Measurements from ENCODE around the gene HECTD2.

DNA sequence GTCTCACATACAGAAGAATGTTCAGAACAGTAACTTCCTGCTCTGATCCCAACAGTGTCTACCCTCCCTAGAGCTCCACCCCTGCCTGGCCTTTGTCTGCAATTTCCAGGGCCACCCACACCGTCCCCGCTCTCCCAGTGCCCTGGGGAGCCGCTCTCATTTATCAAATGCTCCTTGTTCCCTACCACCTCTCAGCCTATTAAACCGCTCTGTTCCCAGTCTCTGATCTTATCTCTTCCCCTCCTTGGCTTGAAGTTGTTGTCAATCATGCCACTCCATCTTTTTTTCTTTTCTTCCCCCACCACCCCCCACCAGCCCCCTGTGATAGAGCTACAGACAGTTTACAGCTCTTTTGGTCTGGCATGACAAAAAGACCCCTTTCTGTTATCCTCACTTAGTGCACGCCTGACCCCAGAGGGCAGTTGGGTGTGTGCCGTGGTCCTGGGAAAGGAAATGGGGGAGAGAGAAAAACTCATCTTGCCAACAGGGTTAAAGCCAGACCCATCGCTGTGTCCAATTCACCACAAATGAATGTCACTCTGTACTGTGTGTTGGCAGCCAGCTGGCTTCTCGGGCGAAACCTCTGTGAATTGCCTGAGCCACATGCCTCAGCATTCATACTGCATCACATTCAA is 28.8 kb upstream of the HECTD2 start:
- TF ChIP-seq, protein P1, sequence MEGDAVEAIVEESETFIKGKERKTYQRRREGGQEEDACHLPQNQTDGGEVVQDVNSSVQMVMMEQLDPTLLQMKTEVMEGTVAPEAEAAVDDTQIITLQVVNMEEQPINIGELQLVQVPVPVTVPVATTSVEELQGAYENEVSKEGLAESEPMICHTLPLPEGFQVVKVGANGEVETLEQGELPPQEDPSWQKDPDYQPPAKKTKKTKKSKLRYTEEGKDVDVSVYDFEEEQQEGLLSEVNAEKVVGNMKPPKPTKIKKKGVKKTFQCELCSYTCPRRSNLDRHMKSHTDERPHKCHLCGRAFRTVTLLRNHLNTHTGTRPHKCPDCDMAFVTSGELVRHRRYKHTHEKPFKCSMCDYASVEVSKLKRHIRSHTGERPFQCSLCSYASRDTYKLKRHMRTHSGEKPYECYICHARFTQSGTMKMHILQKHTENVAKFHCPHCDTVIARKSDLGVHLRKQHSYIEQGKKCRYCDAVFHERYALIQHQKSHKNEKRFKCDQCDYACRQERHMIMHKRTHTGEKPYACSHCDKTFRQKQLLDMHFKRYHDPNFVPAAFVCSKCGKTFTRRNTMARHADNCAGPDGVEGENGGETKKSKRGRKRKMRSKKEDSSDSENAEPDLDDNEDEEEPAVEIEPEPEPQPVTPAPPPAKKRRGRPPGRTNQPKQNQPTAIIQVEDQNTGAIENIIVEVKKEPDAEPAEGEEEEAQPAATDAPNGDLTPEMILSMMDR (IDR thresholded peaks at IDR 0.05; ENCODE audit: insufficient read depth, low read length), result no peak
- TF ChIP-seq POLR2AphosphoS5 (IDR thresholded peaks at IDR 0.05; ENCODE audit: low read depth), result no peak
- TF ChIP-seq, protein P2, sequence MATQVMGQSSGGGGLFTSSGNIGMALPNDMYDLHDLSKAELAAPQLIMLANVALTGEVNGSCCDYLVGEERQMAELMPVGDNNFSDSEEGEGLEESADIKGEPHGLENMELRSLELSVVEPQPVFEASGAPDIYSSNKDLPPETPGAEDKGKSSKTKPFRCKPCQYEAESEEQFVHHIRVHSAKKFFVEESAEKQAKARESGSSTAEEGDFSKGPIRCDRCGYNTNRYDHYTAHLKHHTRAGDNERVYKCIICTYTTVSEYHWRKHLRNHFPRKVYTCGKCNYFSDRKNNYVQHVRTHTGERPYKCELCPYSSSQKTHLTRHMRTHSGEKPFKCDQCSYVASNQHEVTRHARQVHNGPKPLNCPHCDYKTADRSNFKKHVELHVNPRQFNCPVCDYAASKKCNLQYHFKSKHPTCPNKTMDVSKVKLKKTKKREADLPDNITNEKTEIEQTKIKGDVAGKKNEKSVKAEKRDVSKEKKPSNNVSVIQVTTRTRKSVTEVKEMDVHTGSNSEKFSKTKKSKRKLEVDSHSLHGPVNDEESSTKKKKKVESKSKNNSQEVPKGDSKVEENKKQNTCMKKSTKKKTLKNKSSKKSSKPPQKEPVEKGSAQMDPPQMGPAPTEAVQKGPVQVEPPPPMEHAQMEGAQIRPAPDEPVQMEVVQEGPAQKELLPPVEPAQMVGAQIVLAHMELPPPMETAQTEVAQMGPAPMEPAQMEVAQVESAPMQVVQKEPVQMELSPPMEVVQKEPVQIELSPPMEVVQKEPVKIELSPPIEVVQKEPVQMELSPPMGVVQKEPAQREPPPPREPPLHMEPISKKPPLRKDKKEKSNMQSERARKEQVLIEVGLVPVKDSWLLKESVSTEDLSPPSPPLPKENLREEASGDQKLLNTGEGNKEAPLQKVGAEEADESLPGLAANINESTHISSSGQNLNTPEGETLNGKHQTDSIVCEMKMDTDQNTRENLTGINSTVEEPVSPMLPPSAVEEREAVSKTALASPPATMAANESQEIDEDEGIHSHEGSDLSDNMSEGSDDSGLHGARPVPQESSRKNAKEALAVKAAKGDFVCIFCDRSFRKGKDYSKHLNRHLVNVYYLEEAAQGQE (IDR thresholded peaks at IDR 0.05; ENCODE audit: insufficient replicate concordance, low read depth), result no peak
- no peak for TF ChIP-seq GABPA (IDR thresholded peaks at IDR 0.05; ENCODE audit: low read depth)
- no peak for TF ChIP-seq SPI1 (IDR thresholded peaks at IDR 0.05; ENCODE audit: borderline replicate concordance, low read depth)

Data from HL-60 (cell line).